ENCODE results near the gene PAPOLG.

PAPOLG gene

DNA sequence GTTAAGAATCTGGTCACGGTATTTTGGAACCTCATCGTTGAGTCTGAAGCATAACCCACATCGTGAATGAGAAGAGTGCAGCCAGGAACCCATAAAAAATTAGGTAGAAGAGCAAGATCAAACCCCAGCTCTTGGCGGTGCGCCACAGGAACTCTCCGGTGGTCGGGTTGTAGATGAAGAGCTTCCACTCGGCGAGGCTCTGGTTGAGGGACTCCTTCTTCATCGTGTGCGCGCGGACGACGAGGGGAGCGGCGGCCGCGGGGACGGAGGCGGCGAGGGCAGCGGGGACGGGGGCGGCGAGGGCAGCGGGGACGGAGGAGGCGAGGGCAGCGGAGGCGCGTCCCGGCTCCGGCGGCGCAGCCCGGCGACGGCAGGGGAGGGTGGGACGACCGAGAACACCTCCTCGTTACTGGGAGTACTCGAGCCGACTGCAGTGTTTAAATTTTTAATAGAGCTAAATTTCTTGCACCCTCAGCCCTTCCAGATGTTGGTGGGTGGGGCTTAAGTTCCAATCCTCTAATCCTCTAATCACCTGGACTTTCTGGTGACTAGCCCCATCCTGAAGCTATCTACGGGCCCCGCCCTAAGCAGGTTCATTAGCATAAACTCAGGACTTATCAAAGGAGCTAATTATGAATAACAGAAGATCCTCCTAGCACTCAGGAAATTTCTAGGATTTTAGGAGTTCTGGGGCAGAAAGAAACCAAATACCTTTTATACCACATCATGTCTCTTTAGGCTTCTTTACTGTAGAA is 20.4 kb upstream of the PAPOLG start:
- Histone ChIP-seq H3K27ac (no peak overlapping the region), H3K9me3 (ENCODE audit: control insufficient read depth, low read length) (no peaks in the 10 kb centered on the region), H3K4me2 (ENCODE audit: low read length) (peak overlapping the region; percentile 80), H3K9ac (no peak overlapping the region), H3K4me1 (no peaks in the 10 kb centered on the region), H3K36me3 (ENCODE audit: control insufficient read depth, insufficient read depth, low read length) (no peaks in the 10 kb centered on the region), H3K79me2 (no peaks in the 10 kb centered on the region), H2AFZ (peak overlapping the region; percentile 61), H3K4me3 (ENCODE audit: low read depth, low read length) (peak overlapping the region; percentile 33), H3K27me3 (ENCODE audit: control insufficient read depth, insufficient read depth, low read length) (no peaks in the 10 kb centered on the region)
- no peak for TF ChIP-seq CTCF (IDR thresholded peaks at IDR 0.05)

DNA sequence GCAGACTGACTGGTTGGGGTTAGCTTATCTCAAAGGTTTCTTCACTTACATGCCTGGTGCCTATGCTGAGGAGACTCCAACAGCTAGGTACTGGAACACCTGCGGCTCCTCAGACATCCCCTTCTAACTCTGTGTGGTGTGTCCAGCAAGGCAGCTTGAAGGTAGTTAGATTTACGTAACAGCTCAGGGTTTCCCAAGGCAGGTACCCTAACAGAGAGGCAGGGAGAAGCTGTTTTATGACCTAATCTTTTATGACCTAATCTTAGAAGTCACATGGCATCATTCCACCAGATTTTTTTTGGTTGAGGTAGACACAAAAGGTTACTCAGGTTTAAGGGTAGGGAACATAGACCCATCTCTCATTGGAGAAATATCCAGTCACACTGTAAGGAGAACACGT is 17.4 kb upstream of the PAPOLG start:
- Histone ChIP-seq H3K4me3 (ENCODE audit: low read depth, low read length) (no peak overlapping the region), H3K27ac (no peak overlapping the region), H3K79me2 (no peaks in the 10 kb centered on the region), H3K4me1 (no peaks in the 10 kb centered on the region), H3K27me3 (ENCODE audit: control insufficient read depth, insufficient read depth, low read length) (no peaks in the 10 kb centered on the region), H3K36me3 (ENCODE audit: control insufficient read depth, insufficient read depth, low read length) (no peaks in the 10 kb centered on the region), H3K9ac (no peak overlapping the region), H2AFZ (no peak overlapping the region), H3K4me2 (ENCODE audit: low read length) (no peak overlapping the region), H3K9me3 (ENCODE audit: control insufficient read depth, low read length) (no peaks in the 10 kb centered on the region)
- no peak for TF ChIP-seq CTCF (IDR thresholded peaks at IDR 0.05)

- no peak overlapping the region for H2AFZ ChIP-seq
- no peaks in the 10 kb centered on the region for H3K4me1 ChIP-seq
- no peak overlapping the region for H3K4me2 ChIP-seq (ENCODE audit: low read length)
- no peaks in the 10 kb centered on the region for H3K79me2 ChIP-seq
- H3K36me3 ChIP-seq (ENCODE audit: control insufficient read depth, insufficient read depth, low read length) = no peaks in the 10 kb centered on the region
- no peaks in the 10 kb centered on the region for H3K27me3 ChIP-seq (ENCODE audit: control insufficient read depth, insufficient read depth, low read length)
- TF ChIP-seq CTCF (IDR thresholded peaks at IDR 0.05) = no peak
- H3K9me3 ChIP-seq (ENCODE audit: control insufficient read depth, low read length) = no peaks in the 10 kb centered on the region
- H3K9ac ChIP-seq = no peak overlapping the region
- no peak overlapping the region for H3K4me3 ChIP-seq (ENCODE audit: low read depth, low read length)
- no peak overlapping the region for H3K27ac ChIP-seq
These were observed 16.9 kb upstream of the PAPOLG start for GRCh38 chr2:60739156-60739555.

- no peak overlapping the region for H3K27ac ChIP-seq
- H3K4me1 ChIP-seq = no peaks in the 10 kb centered on the region
- H3K4me3 ChIP-seq (ENCODE audit: low read depth, low read length) = no peak overlapping the region
- TF ChIP-seq CTCF (IDR thresholded peaks at IDR 0.05) = no peak
- H3K27me3 ChIP-seq (ENCODE audit: control insufficient read depth, insufficient read depth, low read length) = no peaks in the 10 kb centered on the region
- H2AFZ ChIP-seq = no peak overlapping the region
- H3K79me2 ChIP-seq = no peaks in the 10 kb centered on the region
- H3K9me3 ChIP-seq (ENCODE audit: control insufficient read depth, low read length) = no peaks in the 10 kb centered on the region
- no peaks in the 10 kb centered on the region for H3K36me3 ChIP-seq (ENCODE audit: control insufficient read depth, insufficient read depth, low read length)
- no peak overlapping the region for H3K9ac ChIP-seq
- H3K4me2 ChIP-seq (ENCODE audit: low read length) = no peak overlapping the region
These were observed 14.5 kb upstream of the PAPOLG start for GRCh38 chr2:60741576-60741975.

GRCh38 chr2:60742419-60742818 is 13.6 kb upstream of the PAPOLG start:
- no peaks in the 10 kb centered on the region for H3K4me1 ChIP-seq
- no peak for TF ChIP-seq CTCF (IDR thresholded peaks at IDR 0.05)
- no peak overlapping the region for H3K4me3 ChIP-seq (ENCODE audit: low read depth, low read length)
- no peaks in the 10 kb centered on the region for H3K27me3 ChIP-seq (ENCODE audit: control insufficient read depth, insufficient read depth, low read length)
- H3K36me3 ChIP-seq (ENCODE audit: control insufficient read depth, insufficient read depth, low read length) = no peaks in the 10 kb centered on the region
- H3K9ac ChIP-seq = no peak overlapping the region
- H3K27ac ChIP-seq = no peak overlapping the region
- no peaks in the 10 kb centered on the region for H3K9me3 ChIP-seq (ENCODE audit: control insufficient read depth, low read length)
- no peaks in the 10 kb centered on the region for H3K79me2 ChIP-seq
- no peak overlapping the region for H2AFZ ChIP-seq
- no peak overlapping the region for H3K4me2 ChIP-seq (ENCODE audit: low read length)

Data from parathyroid adenoma (tissue), 2 donors.